Measurements from ENCODE around the gene RTN4.
A peak's percentile ranks its signal among the peaks of the same experiment; 100 is the strongest.

Gene RTN4

DNA sequence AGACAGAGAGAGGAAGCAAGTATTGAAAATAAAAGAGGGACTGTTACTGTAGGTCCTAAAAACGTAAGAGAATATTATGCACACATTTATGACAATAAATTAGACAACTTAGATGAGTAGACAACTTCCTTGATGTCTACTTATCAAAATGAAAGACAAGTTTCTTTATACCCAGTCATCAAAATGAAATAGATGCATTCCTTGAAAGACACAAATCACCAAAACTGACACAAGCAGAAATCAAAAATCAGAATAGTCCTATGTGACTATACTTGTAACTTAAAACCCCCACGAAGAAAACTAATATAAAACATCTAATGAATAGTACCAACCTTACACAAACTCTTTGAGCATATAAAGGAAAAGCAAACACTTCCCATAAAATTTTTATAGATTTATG lies 14.5 kb downstream of the RTN4 start:
- DNase-seq: no peak

GRCh38 chr2:55033921-55034320 lies 16.3 kb downstream of the RTN4 start:
- DNase-seq: no peak

GRCh38 chr2:55033076-55033742 lies 17.0 kb downstream of the RTN4 start:
- DNase-seq: no peak

- DNase-seq: no peak
These were observed 18.7 kb downstream of the RTN4 start for GRCh38 chr2:55031505-55031904.

DNA sequence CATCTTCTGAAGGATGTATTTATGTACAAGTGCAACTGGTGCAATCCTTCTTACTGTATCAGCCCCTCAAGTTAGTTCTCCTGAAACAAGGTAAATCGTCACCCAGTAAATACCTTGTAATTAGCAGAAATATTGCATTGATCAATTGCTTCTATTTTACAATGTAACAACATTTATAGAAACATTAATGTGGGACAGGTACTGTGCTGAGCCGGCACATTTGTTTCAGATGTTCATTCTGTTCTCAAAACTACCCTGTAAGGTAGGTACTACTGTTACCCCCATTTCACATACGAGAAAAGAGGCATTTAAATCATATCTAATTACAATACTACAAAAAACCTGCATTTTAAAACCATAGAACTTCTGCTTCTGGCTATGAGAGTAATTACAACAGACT lies 19.5 kb downstream of the RTN4 start:
- DNase-seq: no peak

GRCh38 chr2:55029098-55029497 lies 21.2 kb downstream of the RTN4 start:
- no peak for DNase-seq

DNA sequence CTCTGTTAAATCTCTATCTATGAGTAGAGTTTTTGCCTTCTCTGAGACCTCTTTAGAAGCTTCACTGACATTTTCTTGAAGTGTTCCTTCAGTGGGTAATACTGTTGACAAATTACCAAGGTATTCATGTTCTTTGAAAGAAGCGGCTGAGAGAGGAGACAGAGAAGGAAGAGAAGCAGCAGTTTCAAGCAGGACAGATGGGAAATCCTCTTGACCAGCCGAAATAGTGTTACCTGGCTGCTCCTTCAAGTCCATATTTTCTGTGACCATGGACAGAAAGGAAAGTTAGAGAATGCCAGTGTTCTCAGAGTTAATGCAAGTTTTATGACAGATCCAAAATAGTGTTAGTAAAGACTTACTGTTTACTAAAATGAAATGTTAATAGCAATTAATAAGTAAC lies 23.0 kb downstream of the RTN4 start:
- DNase-seq: no peak

- DNase-seq: no peak
These were observed 24.0 kb downstream of the RTN4 start for GRCh38 chr2:55026202-55026601.

DNA sequence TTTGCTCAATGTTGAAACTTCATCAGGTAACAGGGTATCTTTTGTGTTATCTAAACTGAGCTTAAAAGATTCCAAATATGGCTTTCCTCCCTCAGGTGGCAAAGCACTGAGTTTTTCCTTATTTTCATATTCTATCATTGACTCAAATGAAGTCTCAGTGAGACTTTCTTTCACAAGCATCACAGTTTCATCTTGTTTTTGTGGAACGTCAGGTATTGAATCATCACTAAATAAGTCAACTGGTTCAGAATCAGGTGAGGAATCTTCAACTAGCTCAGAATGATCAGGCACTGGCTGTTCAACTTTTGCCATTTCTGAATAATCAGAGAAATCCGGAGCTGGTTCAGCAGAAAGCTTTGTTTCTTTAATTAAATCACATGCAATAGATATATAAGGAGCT lies 24.6 kb downstream of the RTN4 start:
- no peak for DNase-seq

DNA sequence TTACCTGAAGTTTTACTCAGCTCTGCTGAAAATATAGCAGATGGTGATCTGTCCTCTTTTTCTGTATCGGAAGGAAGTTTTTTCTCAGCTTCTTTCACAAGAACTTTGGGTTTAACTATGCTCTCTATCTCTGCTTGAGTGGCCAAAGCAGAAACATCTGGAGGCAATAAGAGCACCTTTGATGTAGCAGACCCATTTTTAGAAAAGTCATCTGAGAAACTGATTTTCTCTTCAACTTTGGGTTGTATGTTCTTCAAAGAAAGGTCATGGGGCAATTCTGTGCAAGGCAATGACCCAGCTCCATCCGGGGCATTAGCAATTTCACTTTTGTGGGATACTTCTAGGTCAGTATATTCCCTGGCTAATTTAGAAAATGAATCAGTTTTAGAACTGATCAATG lies 25.2 kb downstream of the RTN4 start:
- no peak for DNase-seq

DNA sequence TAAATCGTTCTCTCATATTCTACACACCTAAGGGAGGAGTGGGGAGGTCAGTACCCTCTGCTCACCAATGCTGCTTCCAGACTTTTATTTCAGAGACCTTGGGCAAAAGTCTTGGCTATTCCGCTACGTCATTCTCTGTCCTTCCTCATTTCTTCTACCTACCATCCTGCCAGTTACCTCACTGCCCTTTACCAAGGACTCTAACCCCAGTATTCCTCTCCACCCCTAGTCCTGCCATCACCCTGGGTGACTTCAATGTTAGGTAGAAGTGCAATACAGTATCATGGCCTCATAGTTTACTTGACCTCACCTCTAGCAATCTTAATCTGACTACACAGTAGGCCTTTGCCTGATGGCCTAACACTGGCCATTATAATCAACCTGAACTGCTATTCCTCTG lies 27.8 kb downstream of the RTN4 start:
- DNase-seq: no peak

DNA sequence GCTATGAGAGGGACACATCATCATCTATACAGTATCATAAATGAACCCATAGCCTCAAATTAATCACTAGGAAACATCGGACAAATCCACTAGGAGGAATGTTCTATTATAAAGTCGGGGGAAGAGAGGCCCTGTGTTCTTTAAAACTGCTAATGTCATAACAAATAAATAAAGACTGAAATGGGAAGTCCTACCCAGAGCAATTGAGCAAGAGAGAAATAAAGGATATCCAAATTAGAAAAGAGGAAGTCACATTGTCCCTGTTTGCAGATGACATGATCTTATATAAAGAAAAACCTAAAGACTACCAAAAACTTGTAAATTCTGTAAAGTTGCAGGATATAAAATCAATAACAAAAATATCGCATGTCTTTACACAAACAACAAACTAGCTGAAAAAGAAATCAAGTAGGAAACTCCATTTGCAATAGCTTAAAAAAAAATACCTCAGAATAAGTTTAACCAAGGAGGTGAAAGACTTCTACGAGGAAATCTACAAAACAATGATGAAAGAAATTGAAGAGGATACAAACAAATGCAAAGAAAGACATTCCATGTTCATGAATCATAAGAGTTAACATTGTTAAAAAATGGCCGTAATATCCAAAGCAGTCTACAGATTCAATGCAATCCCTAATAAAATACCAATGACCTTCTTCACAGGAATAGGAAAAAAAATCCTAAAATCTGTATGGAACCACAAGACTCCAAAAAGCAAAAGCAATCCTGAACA lies 30.6 kb downstream of the RTN4 start:
- DNase-seq: no peak

DNA sequence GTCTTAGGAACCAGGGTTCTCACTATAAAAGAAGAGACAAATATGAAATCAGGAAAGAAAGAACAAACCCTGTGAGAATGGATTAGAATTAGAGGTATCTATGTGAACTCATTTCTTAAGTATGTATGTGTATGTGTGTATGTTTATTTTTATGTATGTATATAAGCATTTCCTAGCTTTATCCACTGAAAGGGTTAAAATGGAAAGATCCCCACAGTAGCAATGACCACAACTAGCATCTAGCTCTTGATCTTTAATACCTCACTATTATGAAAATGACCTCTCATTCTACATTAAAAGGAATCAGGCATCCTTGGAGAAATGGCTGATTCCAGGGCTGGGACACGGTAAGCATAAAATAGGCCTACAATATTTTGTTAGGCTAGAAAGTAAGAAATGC lies 31.6 kb downstream of the RTN4 start:
- DNase-seq: no peak

- no peak for DNase-seq
These were observed 32.4 kb downstream of the RTN4 start for GRCh38 chr2:55017880-55018279.

GRCh38 chr2:55017428-55017827 lies 32.8 kb downstream of the RTN4 start:
- DNase-seq: no peak

GRCh38 chr2:55014962-55015939 lies 35.0 kb downstream of the RTN4 start:
- DNase-seq: peak; percentile 42

DNA sequence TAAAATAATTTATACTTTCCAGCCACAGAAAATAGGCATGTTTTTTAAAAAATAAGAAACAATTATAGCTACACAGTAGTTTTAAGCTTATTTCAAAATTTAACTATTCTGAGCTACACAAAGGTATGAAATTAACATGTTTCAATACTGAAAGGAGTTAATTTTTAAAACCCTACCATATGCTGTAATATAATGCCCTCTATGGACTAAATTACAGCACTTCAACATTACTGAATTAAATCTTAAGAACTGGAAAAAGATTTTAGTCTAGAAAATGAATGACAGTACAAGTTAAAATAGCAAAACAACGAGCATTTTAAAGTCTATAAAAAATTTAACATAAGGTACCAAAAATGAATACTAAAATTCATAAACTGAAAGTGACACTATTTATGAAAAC lies 36.3 kb downstream of the RTN4 start:
- no peak for DNase-seq

- DNase-seq: no peak
These were observed 37.4 kb downstream of the RTN4 start for GRCh38 chr2:55012672-55013484.

GRCh38 chr2:55011831-55012671 lies 38.2 kb downstream of the RTN4 start:
- DNase-seq: no peak

DNA sequence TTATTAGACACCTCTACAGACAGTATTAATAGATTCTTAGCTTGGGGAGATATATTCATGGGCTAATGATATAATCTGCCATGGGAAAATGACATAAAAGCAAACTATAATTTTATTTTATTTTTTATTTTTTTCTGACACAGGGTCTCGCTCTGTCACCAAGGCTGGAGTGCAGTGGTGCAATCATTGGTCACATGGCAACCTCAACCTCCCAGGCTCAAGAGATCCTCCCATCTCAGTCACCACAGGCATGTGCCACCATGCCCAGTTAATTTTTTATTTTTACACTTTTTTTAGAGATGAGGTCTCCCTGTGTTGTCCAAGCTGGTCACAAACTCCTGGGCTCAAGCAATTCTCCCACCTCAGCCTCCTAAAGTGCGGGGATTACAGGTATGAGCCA lies 39.3 kb downstream of the RTN4 start:
- no peak for DNase-seq

- DNase-seq: peak; percentile 33
These were observed 40.1 kb downstream of the RTN4 start for GRCh38 chr2:55010149-55010591.
